Bronchial epithelial cell (primary cell): ENCODE data around the gene CACNA1H. TPM values are rescaled to one million over a fixed set of nuclear protein-coding genes. Genes with fewer than 3 reads are reported as not detected.

Experiments
- DNase-seq: peaks from one replicate; pipeline ENCODE4 v3.0.0-alpha.2; 2010; ENCODE audit warnings: low read depth
- FAIRE-seq: peaks from 2 replicates; lab custom pipeline; 2011; peaks lifted over from hg19 to GRCh38; lab: Jason Lieb, UNC
- H3K27me3 ChIP-seq: 2 replicates; pipeline ENCODE4 v1.5.1; 2011; ENCODE audit warnings: low read length; ENCODE audit not compliant: control insufficient read depth, insufficient read depth
- H3K36me3 ChIP-seq: 2 replicates; pipeline ENCODE4 v1.5.1; 2011; ENCODE audit warnings: low read length; ENCODE audit not compliant: control insufficient read depth, insufficient read depth
- H3K4me3 ChIP-seq: 2 replicates; pipeline ENCODE4 v1.5.1; 2011; ENCODE audit warnings: mild to moderate bottlenecking, low read depth, low read length, control low read depth
- CTCF ChIP-seq: IDR thresholded peaks from 2 replicates; pipeline ENCODE4 v1.5.1; 2011; ENCODE audit warnings: mild to moderate bottlenecking, moderate library complexity, low read length, control low read depth, inconsistent platforms; ENCODE audit not compliant: insufficient read depth, severe bottlenecking
- total RNA-seq: library from RNA; depleted of rRNA; stranded (reverse); fragments of >200 nt; gene quantifications from 2 replicates; pipeline ENCODE4 v1.2.1, GENCODE V29; 2014

The CACNA1H gene
- total RNA-seq, 1 donor from 2014 or later, result not detected

GRCh38 chr16:1171854-1172428 lies 19.0 kb downstream of the CACNA1H start:
- DNase-seq (no peak), FAIRE-seq (no peak)
- TF ChIP-seq CTCF, result no peak
- no peaks in the 10 kb centered on the region for H3K36me3 ChIP-seq
- no peak overlapping the region for H3K4me3 ChIP-seq
- H3K27me3 ChIP-seq, result no peaks in the 10 kb centered on the region

- FAIRE-seq, result no peak
- H3K36me3 ChIP-seq, result no peaks in the 10 kb centered on the region
- H3K4me3 ChIP-seq, result no peak overlapping the region
- DNase-seq, result no peak
- no peak for TF ChIP-seq CTCF
- H3K27me3 ChIP-seq, result no peaks in the 10 kb centered on the region
Observed at GRCh38 chr16:1172651-1173050, 19.7 kb downstream of the CACNA1H start.

GRCh38 chr16:1173788-1174451 lies 21.0 kb downstream of the CACNA1H start:
- Histone ChIP-seq H3K36me3 (no peaks in the 10 kb centered on the region), H3K4me3 (no peak overlapping the region), H3K27me3 (no peaks in the 10 kb centered on the region)
- FAIRE-seq (peak; percentile 94), DNase-seq (no peak)
- TF ChIP-seq CTCF, result no peak

- Histone ChIP-seq H3K4me3 (no peak overlapping the region), H3K36me3 (no peaks in the 10 kb centered on the region), H3K27me3 (no peaks in the 10 kb centered on the region)
- DNase-seq (no peak), FAIRE-seq (no peak)
- TF ChIP-seq CTCF, result no peak
Observed at GRCh38 chr16:1174477-1175357, 21.8 kb downstream of the CACNA1H start.

GRCh38 chr16:1175566-1176279 lies 22.8 kb downstream of the CACNA1H start:
- H3K4me3 ChIP-seq, result no peak overlapping the region
- no peak for TF ChIP-seq CTCF
- no peaks in the 10 kb centered on the region for H3K36me3 ChIP-seq
- no peak for DNase-seq
- H3K27me3 ChIP-seq, result no peaks in the 10 kb centered on the region
- no peak for FAIRE-seq
